ENCODE measurements around the gene IRF2. TPM values are rescaled to one million over a fixed set of nuclear protein-coding genes. Genes with fewer than 3 reads are reported as not detected.

Gene IRF2
- total and polyA plus RNA-seq, 2 of the 8 experiments (the other 6 are each of a cell fraction or from before 2014, with no cell fraction given): 13.8 to 17.0 TPM

DNA sequence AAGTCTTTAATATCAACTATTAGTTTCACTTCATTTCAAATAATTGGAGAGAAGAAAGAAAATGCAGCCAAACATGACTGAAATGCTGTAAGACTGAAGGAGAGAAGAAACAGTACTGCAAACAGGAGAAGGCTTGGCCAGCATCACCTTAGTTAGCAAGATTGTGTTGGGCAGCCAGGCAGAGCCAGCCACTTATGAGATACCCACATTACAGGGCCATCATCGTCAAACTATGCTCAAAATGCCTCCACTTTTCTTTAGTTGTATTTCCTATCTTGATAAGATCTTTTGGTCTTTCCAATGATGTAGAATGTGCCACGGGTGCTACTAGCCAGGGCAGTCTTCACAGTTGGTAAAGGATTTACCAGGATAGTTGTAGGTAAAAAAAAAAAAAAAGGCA is 10.9 kb upstream of the IRF2 start:
- WGBS, 2 experiments (ENCODE audit: extremely low coverage in 1 of 2, insufficient coverage in 1 of 2, insufficient read length in 1 of 2, insufficient replicate concordance in 2 of 2, low coverage in 1 of 2, low lambda C conversion rate in 2 of 2, missing lambda C conversion rate in 1 of 2): 97% methylated on average over 2 of the region's 2 CpGs; no CpG with 5 or more reads in 1 of the 2 experiments

More for the DNA sequence above, 10.9 kb upstream of the IRF2 start:
- Histone ChIP-seq H3K9ac (replicated peaks in 1 of 4; ENCODE audit: extremely low read depth in 1 of 4, low read depth in 3 of 4, low read length in 3 of 4) (no peak overlapping the region), H4K5ac (ENCODE audit: insufficient read length, low read depth, low read length) (no peak overlapping the region), H4K8ac (ENCODE audit: extremely low read depth, insufficient read depth, low read length) (no peak overlapping the region), H2AK5ac (ENCODE audit: low read depth, low read length) (no peak overlapping the region), H2BK120ac (replicated peaks; ENCODE audit: low read depth, low read length) (no peak overlapping the region), H2AFZ (ENCODE audit: low read length) (no peak overlapping the region), H3K23me2 (ENCODE audit: low read depth, low read length) (peaks cover 1% of the 10 kb centered on the region; the same call in 1 of the 2 replicates), H3K27me3 (replicated peaks in 1 of 4; ENCODE audit: control insufficient read depth in 3 of 4, extremely low read depth in 1 of 4, insufficient read depth in 3 of 4, low read length in 3 of 4) (no peaks in the 10 kb centered on the region), H3K4me2 (ENCODE audit: insufficient read depth in 1 of 2, low read depth in 2 of 2, low read length in 2 of 2) (no peak overlapping the region), H3K4me3 (ENCODE audit: extremely low read depth in 1 of 4, insufficient read depth in 2 of 4, low read depth in 3 of 4, low read length in 4 of 4) (no peak overlapping the region), H3K56ac (replicated peaks; ENCODE audit: insufficient read length, low read depth, low read length) (no peak overlapping the region), H4K20me1 (replicated peaks in 1 of 2; ENCODE audit: control insufficient read depth in 1 of 2, insufficient read depth in 2 of 2, low read length in 2 of 2) (no peaks in the 10 kb centered on the region), H3K18ac (ENCODE audit: extremely low read depth, low read length) (no peak overlapping the region), H3K14ac (ENCODE audit: insufficient read length) (no peak overlapping the region), H3K79me1 (ENCODE audit: low read depth, low read length) (no peaks in the 10 kb centered on the region), H3K9me3 (ENCODE audit: insufficient read depth in 2 of 2, low read depth in 1 of 2, low read length in 1 of 2) (peaks cover 10 to 12% of the 10 kb centered on the region in 2 experiments; a peak in 3 of 4 replicates), H3K36me3 (ENCODE audit: control insufficient read depth in 2 of 4, insufficient read depth in 4 of 4, low read length in 3 of 4) (no peaks in the 10 kb centered on the region), H2BK15ac (ENCODE audit: low read length) (no peak overlapping the region), H4K91ac (replicated peaks; ENCODE audit: insufficient read length, low read length) (no peak overlapping the region), H3K4me1 (replicated peaks in 1 of 4; ENCODE audit: control insufficient read depth in 3 of 4, insufficient read depth in 4 of 4, low read length in 3 of 4) (no peaks in the 10 kb centered on the region), H3K79me2 (ENCODE audit: control insufficient read depth in 1 of 2, insufficient read depth in 2 of 2, low read length in 2 of 2) (no peaks in the 10 kb centered on the region), H3K27ac (ENCODE audit: low read depth, low read length) (no peak overlapping the region), H3K4ac (replicated peaks; ENCODE audit: insufficient read length, low read depth, low read length) (no peak overlapping the region), H2BK12ac (ENCODE audit: low read depth, low read length) (no peak overlapping the region), H2BK5ac (ENCODE audit: low read depth, low read length) (no peak overlapping the region), H3K23ac (ENCODE audit: insufficient read length) (no peak overlapping the region), H2BK20ac (ENCODE audit: low read length) (no peak overlapping the region)
- CTCF ChIA-PET (ENCODE audit: partially characterized antibody): no interaction called here
- FAIRE-seq (no peak), DNase-seq (ENCODE audit: low read depth in 1 of 2, low spot score in 2 of 2) (no peak)
- POLR2A ChIA-PET (ENCODE audit: partially characterized antibody): no interaction called here
- TF ChIP-seq KDM4A (IDR thresholded peaks at IDR 0.05; ENCODE audit: low read depth, low read length, severe bottlenecking) (no peak), TBP (IDR thresholded peaks at IDR 0.05; ENCODE audit: low read depth, low read length) (no peak), BACH1 (IDR thresholded peaks at IDR 0.05; ENCODE audit: low read length) (no peak), GABPA (IDR thresholded peaks at IDR 0.05; ENCODE audit: borderline replicate concordance, insufficient read depth, low read length) (no peak), ASH2L (IDR thresholded peaks at IDR 0.05; ENCODE audit: low read length) (no peak), MAFK (IDR thresholded peaks at IDR 0.05; ENCODE audit: low read depth, low read length) (no peak), EP300 (IDR thresholded peaks at IDR 0.05; ENCODE audit: borderline replicate concordance in 1 of 2, low read depth in 2 of 2, low read length in 2 of 2) (no peak)
- TF ChIP-seq, protein P1, sequence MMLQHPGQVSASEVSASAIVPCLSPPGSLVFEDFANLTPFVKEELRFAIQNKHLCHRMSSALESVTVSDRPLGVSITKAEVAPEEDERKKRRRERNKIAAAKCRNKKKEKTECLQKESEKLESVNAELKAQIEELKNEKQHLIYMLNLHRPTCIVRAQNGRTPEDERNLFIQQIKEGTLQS (IDR thresholded peaks at IDR 0.05; ENCODE audit: insufficient read depth, low read depth, low read length): no peak
